DND-41 (cell line): ENCODE results near the gene TEFM.

ENCODE experiments used
- ATAC-seq: fragments of 200-7000 bp; cut with Tn5 transposase; 3 replicates; pipeline ENCODE4 v1.9.1; 2021; ENCODE audit warnings: low read depth; ENCODE audit not compliant: insufficient read depth
- DNase-seq: peaks from one replicate; pipeline ENCODE4 v3.0.0-alpha.2; 2020
- H2AFZ ChIP-seq: 2 replicates; pipeline ENCODE4 v1.6.0; 2012; ENCODE audit warnings: low read depth, low read length
- H3K27ac ChIP-seq: 2 replicates; pipeline ENCODE4 v1.5.1; 2012; ENCODE audit warnings: low read length, inconsistent platforms
- H3K27me3 ChIP-seq: fragments of 200-600 bp; sonication (generic); 2 replicates; pipeline ENCODE4 v1.6.0; 2012; ENCODE audit warnings: low read length, mild to moderate bottlenecking, inconsistent platforms; ENCODE audit not compliant: insufficient read depth, poor library complexity
- H3K36me3 ChIP-seq: 2 replicates; pipeline ENCODE4 v1.5.1; 2012; ENCODE audit warnings: low read length, inconsistent platforms; ENCODE audit not compliant: insufficient read depth
- H3K4me1 ChIP-seq: 2 replicates; pipeline ENCODE4 v1.5.1; 2012; ENCODE audit warnings: mild to moderate bottlenecking, low read length; ENCODE audit not compliant: insufficient read depth
- H3K4me2 ChIP-seq: 2 replicates; pipeline ENCODE4 v1.6.0; 2012; ENCODE audit warnings: mild to moderate bottlenecking, moderate library complexity, low read length, inconsistent platforms; ENCODE audit not compliant: insufficient read depth
- H3K4me3 ChIP-seq, 2 experiments: fragments of 200-600 bp in 1 of 2; shearing (Covaris generic) in 1 of 2; 2 replicates each; pipeline ENCODE4 v1.5.1; 2012 to 2016; ENCODE audit warnings: inconsistent platforms in 2 of 2, low read length in 2 of 2, mild to moderate bottlenecking in 2 of 2, low read depth in 1 of 2, moderate library complexity in 1 of 2
- H3K79me2 ChIP-seq: 2 replicates; pipeline ENCODE4 v1.6.0; 2012; ENCODE audit warnings: low read length, inconsistent platforms; ENCODE audit not compliant: insufficient read depth
- H3K9ac ChIP-seq: 2 replicates; pipeline ENCODE4 v1.6.0; 2012; ENCODE audit warnings: low read depth, mild to moderate bottlenecking, inconsistent platforms, low read length, moderate library complexity
- H3K9me3 ChIP-seq: 2 replicates; pipeline ENCODE4 v1.5.1; 2012; ENCODE audit warnings: low read length, moderate library complexity, mild to moderate bottlenecking, inconsistent platforms; ENCODE audit not compliant: insufficient read depth, severe bottlenecking
- H4K20me1 ChIP-seq: 2 replicates; pipeline ENCODE4 v1.6.0; 2012; ENCODE audit warnings: low read length; ENCODE audit not compliant: insufficient read depth
- CTCF ChIP-seq: IDR thresholded peaks from 2 replicates; pipeline ENCODE4 v1.5.1; 2012; ENCODE audit warnings: borderline replicate concordance, low read length, moderate library complexity, mild to moderate bottlenecking; ENCODE audit not compliant: poor library complexity, severe bottlenecking; ENCODE audit errors: extremely low read depth
- EZH2 ChIP-seq: IDR thresholded peaks from 3 replicates; pipeline ENCODE4 v1.6.1; 2012; ENCODE audit warnings: borderline replicate concordance, low read depth, mild to moderate bottlenecking, moderate library complexity, low read length, inconsistent platforms; ENCODE audit not compliant: severe bottlenecking

The TEFM gene

GRCh38 chr17:30897311-30897710 lies 8.7 kb downstream of the TEFM start:
- Histone ChIP-seq H3K4me3 (no peak overlapping the region), H3K27me3 (no peaks in the 10 kb centered on the region), H2AFZ (no peak overlapping the region), H3K27ac (no peak overlapping the region), H3K9ac (no peak overlapping the region), H3K9me3 (no peaks in the 10 kb centered on the region), H3K79me2 (peaks cover 6% of the 10 kb centered on the region), H3K4me1 (0 out of 2 replicates have a peak, but pooled peaks cover 4% of the 10 kb centered on the region), H3K36me3 (peaks cover 78% of the 10 kb centered on the region), H4K20me1 (no peaks in the 10 kb centered on the region), H3K4me2 (no peak overlapping the region)
- no peak for DNase-seq
- no peak for ATAC-seq
- TF ChIP-seq EZH2 (no peak), CTCF (no peak)

- H3K79me2 ChIP-seq = peaks cover 2% of the 10 kb centered on the region; the same call in 1 of the 2 replicates
- no peaks in the 10 kb centered on the region for H3K27me3 ChIP-seq
- H2AFZ ChIP-seq = no peak overlapping the region
- no peak for TF ChIP-seq CTCF
- TF ChIP-seq EZH2 = no peak
- no peak overlapping the region for H3K4me3 ChIP-seq
- H4K20me1 ChIP-seq = no peaks in the 10 kb centered on the region
- H3K27ac ChIP-seq = no peak overlapping the region
- no peaks in the 10 kb centered on the region for H3K9me3 ChIP-seq
- H3K9ac ChIP-seq = no peak overlapping the region
- ATAC-seq = no peak
- no peak overlapping the region for H3K4me2 ChIP-seq
- no peak for DNase-seq
- no peaks in the 10 kb centered on the region for H3K4me1 ChIP-seq
- H3K36me3 ChIP-seq = peaks cover 86% of the 10 kb centered on the region
Measured at GRCh38 chr17:30894236-30894635, 11.8 kb downstream of the TEFM start.

GRCh38 chr17:30886187-30886586 lies 19.9 kb downstream of the TEFM start:
- H3K4me2 ChIP-seq = no peak overlapping the region
- H4K20me1 ChIP-seq = no peaks in the 10 kb centered on the region
- no peak overlapping the region for H3K27ac ChIP-seq
- no peak overlapping the region for H3K4me3 ChIP-seq
- H3K36me3 ChIP-seq = peaks cover 63% of the 10 kb centered on the region
- ATAC-seq = no peak
- no peaks in the 10 kb centered on the region for H3K9me3 ChIP-seq
- no peaks in the 10 kb centered on the region for H3K27me3 ChIP-seq
- TF ChIP-seq EZH2 = no peak
- TF ChIP-seq CTCF = no peak
- no peak for DNase-seq
- no peaks in the 10 kb centered on the region for H3K4me1 ChIP-seq
- H2AFZ ChIP-seq = no peak overlapping the region
- no peak overlapping the region for H3K9ac ChIP-seq
- H3K79me2 ChIP-seq = no peaks in the 10 kb centered on the region; the same call in 1 of the 2 replicates

- DNase-seq (no peak), ATAC-seq (no peak)
- no peak for TF ChIP-seq CTCF
- no peak for TF ChIP-seq EZH2
- Histone ChIP-seq H3K4me3 (no peak overlapping the region), H4K20me1 (no peaks in the 10 kb centered on the region), H3K9ac (no peak overlapping the region), H3K79me2 (0 out of 2 replicates have a peak, but pooled peaks cover 3% of the 10 kb centered on the region), H3K4me1 (no peaks in the 10 kb centered on the region), H3K27ac (no peak overlapping the region), H3K4me2 (no peak overlapping the region), H3K9me3 (no peaks in the 10 kb centered on the region), H3K27me3 (no peaks in the 10 kb centered on the region), H2AFZ (no peak overlapping the region), H3K36me3 (peaks cover 84% of the 10 kb centered on the region)
Measured at GRCh38 chr17:30869005-30869404, 37.0 kb downstream of the TEFM start.
